Liver (tissue), 3 donors: ENCODE measurements around the gene RPL26.

Source experiments
- CTCF ChIP-seq: fragments of 150-350 bp; IDR thresholded peaks from 2 replicates; pipeline ENCODE4 v1.5.1; 2017; ENCODE audit warnings: improper control_type of control experiment, low read depth, low read length; ENCODE audit not compliant: missing input control
- FOXA1 ChIP-seq: IDR thresholded peaks from 2 replicates; pipeline ENCODE4 v1.6.1; 2016; ENCODE audit warnings: antibody characterized with exemption
- GABPA ChIP-seq, 2 donors: IDR thresholded peaks in 1 of 2; conservative IDR thresholded peaks in 1 of 2; 2 replicates each; pipeline ENCODE4 v1.6.1; 2016; ENCODE audit warnings: antibody characterized with exemption in 2 of 2, mild to moderate bottlenecking in 1 of 2, moderate library complexity in 1 of 2
- HNF4A ChIP-seq, 2 donors: conservative IDR thresholded peaks; 2 replicates each; pipeline ENCODE4 v1.6.1; 2016; ENCODE audit warnings: antibody characterized with exemption in 2 of 2, mild to moderate bottlenecking in 2 of 2
- JUND ChIP-seq, 2 donors: IDR thresholded peaks; 2 replicates each; pipeline ENCODE4 v1.6.1; 2016; ENCODE audit warnings: antibody characterized with exemption in 2 of 2
- RAD21 ChIP-seq, 2 donors: IDR thresholded peaks; 2 replicates each; pipeline ENCODE4 v1.6.1; 2016; ENCODE audit warnings: antibody characterized with exemption in 2 of 2, mild to moderate bottlenecking in 2 of 2
- YY1 ChIP-seq: IDR thresholded peaks from 2 replicates; pipeline ENCODE4 v1.6.1; 2016; ENCODE audit warnings: antibody characterized with exemption, mild to moderate bottlenecking
- TF ChIP-seq, protein P1 (sequence below): IDR thresholded peaks from 2 replicates; pipeline ENCODE4 v1.6.1; 2016; ENCODE audit warnings: antibody characterized with exemption
- TF ChIP-seq, protein P2 (sequence below): IDR thresholded peaks from 2 replicates; pipeline ENCODE4 v1.6.1; 2016; ENCODE audit warnings: antibody characterized with exemption, mild to moderate bottlenecking
- TF ChIP-seq, protein P3 (sequence below): IDR thresholded peaks from 2 replicates; pipeline ENCODE4 v1.6.1; 2016; ENCODE audit warnings: antibody characterized with exemption
- TF ChIP-seq, protein P4 (sequence below): IDR thresholded peaks from 2 replicates; pipeline ENCODE4 v1.6.1; 2016; ENCODE audit warnings: antibody characterized with exemption
- donor health status: healthy.
- donor health status: healthy.

GRCh38 chr17:8393470-8394231 lies 10.7 kb upstream of the RPL26 start:
- no peak for TF ChIP-seq CTCF
- TF ChIP-seq RAD21 (IDR thresholded peaks at IDR 0.05): no peak
- no peak for TF ChIP-seq GABPA (IDR thresholded peaks at IDR 0.05 in 1 of 2, conservative IDR thresholded peaks at IDR 0.05 in 1 of 2)
- no peak for TF ChIP-seq YY1
- TF ChIP-seq HNF4A (conservative IDR thresholded peaks at IDR 0.05): no peak
- peak; percentile 27 for TF ChIP-seq FOXA1
- TF ChIP-seq, protein P1, sequence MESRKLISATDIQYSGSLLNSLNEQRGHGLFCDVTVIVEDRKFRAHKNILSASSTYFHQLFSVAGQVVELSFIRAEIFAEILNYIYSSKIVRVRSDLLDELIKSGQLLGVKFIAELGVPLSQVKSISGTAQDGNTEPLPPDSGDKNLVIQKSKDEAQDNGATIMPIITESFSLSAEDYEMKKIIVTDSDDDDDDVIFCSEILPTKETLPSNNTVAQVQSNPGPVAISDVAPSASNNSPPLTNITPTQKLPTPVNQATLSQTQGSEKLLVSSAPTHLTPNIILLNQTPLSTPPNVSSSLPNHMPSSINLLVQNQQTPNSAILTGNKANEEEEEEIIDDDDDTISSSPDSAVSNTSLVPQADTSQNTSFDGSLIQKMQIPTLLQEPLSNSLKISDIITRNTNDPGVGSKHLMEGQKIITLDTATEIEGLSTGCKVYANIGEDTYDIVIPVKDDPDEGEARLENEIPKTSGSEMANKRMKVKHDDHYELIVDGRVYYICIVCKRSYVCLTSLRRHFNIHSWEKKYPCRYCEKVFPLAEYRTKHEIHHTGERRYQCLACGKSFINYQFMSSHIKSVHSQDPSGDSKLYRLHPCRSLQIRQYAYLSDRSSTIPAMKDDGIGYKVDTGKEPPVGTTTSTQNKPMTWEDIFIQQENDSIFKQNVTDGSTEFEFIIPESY: no peak
- TF ChIP-seq JUND (IDR thresholded peaks at IDR 0.05): no peak
- TF ChIP-seq, protein P2, sequence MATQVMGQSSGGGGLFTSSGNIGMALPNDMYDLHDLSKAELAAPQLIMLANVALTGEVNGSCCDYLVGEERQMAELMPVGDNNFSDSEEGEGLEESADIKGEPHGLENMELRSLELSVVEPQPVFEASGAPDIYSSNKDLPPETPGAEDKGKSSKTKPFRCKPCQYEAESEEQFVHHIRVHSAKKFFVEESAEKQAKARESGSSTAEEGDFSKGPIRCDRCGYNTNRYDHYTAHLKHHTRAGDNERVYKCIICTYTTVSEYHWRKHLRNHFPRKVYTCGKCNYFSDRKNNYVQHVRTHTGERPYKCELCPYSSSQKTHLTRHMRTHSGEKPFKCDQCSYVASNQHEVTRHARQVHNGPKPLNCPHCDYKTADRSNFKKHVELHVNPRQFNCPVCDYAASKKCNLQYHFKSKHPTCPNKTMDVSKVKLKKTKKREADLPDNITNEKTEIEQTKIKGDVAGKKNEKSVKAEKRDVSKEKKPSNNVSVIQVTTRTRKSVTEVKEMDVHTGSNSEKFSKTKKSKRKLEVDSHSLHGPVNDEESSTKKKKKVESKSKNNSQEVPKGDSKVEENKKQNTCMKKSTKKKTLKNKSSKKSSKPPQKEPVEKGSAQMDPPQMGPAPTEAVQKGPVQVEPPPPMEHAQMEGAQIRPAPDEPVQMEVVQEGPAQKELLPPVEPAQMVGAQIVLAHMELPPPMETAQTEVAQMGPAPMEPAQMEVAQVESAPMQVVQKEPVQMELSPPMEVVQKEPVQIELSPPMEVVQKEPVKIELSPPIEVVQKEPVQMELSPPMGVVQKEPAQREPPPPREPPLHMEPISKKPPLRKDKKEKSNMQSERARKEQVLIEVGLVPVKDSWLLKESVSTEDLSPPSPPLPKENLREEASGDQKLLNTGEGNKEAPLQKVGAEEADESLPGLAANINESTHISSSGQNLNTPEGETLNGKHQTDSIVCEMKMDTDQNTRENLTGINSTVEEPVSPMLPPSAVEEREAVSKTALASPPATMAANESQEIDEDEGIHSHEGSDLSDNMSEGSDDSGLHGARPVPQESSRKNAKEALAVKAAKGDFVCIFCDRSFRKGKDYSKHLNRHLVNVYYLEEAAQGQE: no peak
- TF ChIP-seq, protein P3, sequence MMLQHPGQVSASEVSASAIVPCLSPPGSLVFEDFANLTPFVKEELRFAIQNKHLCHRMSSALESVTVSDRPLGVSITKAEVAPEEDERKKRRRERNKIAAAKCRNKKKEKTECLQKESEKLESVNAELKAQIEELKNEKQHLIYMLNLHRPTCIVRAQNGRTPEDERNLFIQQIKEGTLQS: no peak
- TF ChIP-seq, protein P4, sequence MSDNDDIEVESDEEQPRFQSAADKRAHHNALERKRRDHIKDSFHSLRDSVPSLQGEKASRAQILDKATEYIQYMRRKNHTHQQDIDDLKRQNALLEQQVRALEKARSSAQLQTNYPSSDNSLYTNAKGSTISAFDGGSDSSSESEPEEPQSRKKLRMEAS: no peak
